Mesenchymal stem cell (in vitro differentiated cells and primary cell): ENCODE results near the gene TOM1L2.

Experiments
- DNase-seq: peaks from one replicate; pipeline ENCODE4 v3.0.0-alpha.2; 2013
- H2AFZ ChIP-seq: one replicate; pipeline ENCODE4 v1.6.1; 2013; ENCODE audit warnings: low read depth, mild to moderate bottlenecking, control low read depth, inconsistent platforms, low read length, moderate library complexity
- H2AK5ac ChIP-seq: 2 replicates; pipeline ENCODE4 v1.6.1; 2013; ENCODE audit warnings: low read length, moderate library complexity, mild to moderate bottlenecking, inconsistent platforms; ENCODE audit not compliant: severe bottlenecking
- H2BK120ac ChIP-seq: one replicate; pipeline ENCODE4 v1.6.1; 2013; ENCODE audit warnings: low read depth, mild to moderate bottlenecking, inconsistent platforms, low read length, moderate library complexity
- H2BK12ac ChIP-seq, 2 experiments: one replicate each; pipeline ENCODE4 v1.6.1; 2013; ENCODE audit warnings: inconsistent platforms in 2 of 2, low read length in 2 of 2, mild to moderate bottlenecking in 2 of 2, moderate library complexity in 2 of 2, control low read depth in 1 of 2
- H2BK15ac ChIP-seq: one replicate; pipeline ENCODE4 v1.6.1; 2013; ENCODE audit warnings: mild to moderate bottlenecking, low read depth, inconsistent platforms; ENCODE audit not compliant: poor library complexity, severe bottlenecking
- H2BK5ac ChIP-seq: 2 replicates; pipeline ENCODE4 v1.6.1; 2013; ENCODE audit warnings: low read depth, mild to moderate bottlenecking, low read length, control low read depth, inconsistent platforms; ENCODE audit not compliant: poor library complexity, severe bottlenecking
- H3K14ac ChIP-seq, 2 experiments: one replicate each; pipeline ENCODE4 v1.6.1; 2013; ENCODE audit warnings: inconsistent platforms in 2 of 2, low read length in 2 of 2, control low read depth in 1 of 2, mild to moderate bottlenecking in 1 of 2, moderate library complexity in 1 of 2
- H3K18ac ChIP-seq, 2 experiments: one replicate each; pipeline ENCODE4 v1.6.1; 2013; ENCODE audit warnings: inconsistent platforms in 2 of 2, low read length in 2 of 2, control low read depth in 1 of 2, low read depth in 1 of 2, mild to moderate bottlenecking in 1 of 2
- H3K23ac ChIP-seq, 2 experiments: one replicate each; pipeline ENCODE4 v1.6.1; 2013; ENCODE audit warnings: inconsistent platforms in 2 of 2, low read length in 2 of 2, mild to moderate bottlenecking in 2 of 2, moderate library complexity in 2 of 2, control low read depth in 1 of 2
- H3K27ac ChIP-seq: 2 replicates; pipeline ENCODE4 v1.5.1; 2013; ENCODE audit warnings: mild to moderate bottlenecking, moderate library complexity, low read length, control low read depth, inconsistent platforms; ENCODE audit not compliant: poor library complexity, severe bottlenecking
- H3K27me3 ChIP-seq, 2 experiments: 2 replicates each; pipeline versions ENCODE4 v1.6.1 to v1.7.0; 2013; ENCODE audit warnings: low read length in 2 of 2, mild to moderate bottlenecking in 2 of 2, moderate library complexity in 2 of 2, control low read depth in 1 of 2, inconsistent platforms in 1 of 2; ENCODE audit not compliant: control insufficient read depth in 1 of 2, insufficient read depth in 1 of 2
- H3K36me3 ChIP-seq, 2 experiments: 2 replicates each; pipeline versions ENCODE4 v1.6.1 to v1.7.0; 2013; ENCODE audit warnings: low read length in 2 of 2, control low read depth in 1 of 2, inconsistent platforms in 1 of 2, low read depth in 1 of 2, mild to moderate bottlenecking in 1 of 2; ENCODE audit not compliant: insufficient read depth in 2 of 2, control insufficient read depth in 1 of 2
- H3K4ac ChIP-seq, 2 experiments: one replicate each; pipeline ENCODE4 v1.6.1; 2013; ENCODE audit warnings: inconsistent platforms in 2 of 2, low read length in 2 of 2, mild to moderate bottlenecking in 2 of 2, moderate library complexity in 2 of 2, control low read depth in 1 of 2, low read depth in 1 of 2
- H3K4me1 ChIP-seq: 2 replicates; pipeline ENCODE4 v1.6.1; 2013; ENCODE audit warnings: low read depth, low read length, control low read depth; ENCODE audit not compliant: control insufficient read depth, insufficient read depth
- H3K4me2 ChIP-seq: 2 replicates; pipeline ENCODE4 v1.6.1; 2013; ENCODE audit warnings: low read length, mild to moderate bottlenecking, inconsistent platforms; ENCODE audit not compliant: poor library complexity, severe bottlenecking
- H3K4me3 ChIP-seq, 2 experiments: 2 replicates each; pipeline versions ENCODE4 v1.5.1 to v1.7.0; 2013; ENCODE audit warnings: low read length in 2 of 2, mild to moderate bottlenecking in 2 of 2, control low read depth in 1 of 2, low read depth in 1 of 2; ENCODE audit not compliant: insufficient read depth in 1 of 2
- H3K79me1 ChIP-seq: replicated peaks from 2 replicates; pipeline ENCODE4 v1.6.1; 2013; ENCODE audit warnings: mild to moderate bottlenecking, control low read depth, low read length, inconsistent platforms; ENCODE audit not compliant: poor library complexity, severe bottlenecking
- H3K9ac ChIP-seq: 2 replicates; pipeline ENCODE4 v1.7.0; 2013; ENCODE audit warnings: mild to moderate bottlenecking, low read length, moderate library complexity
- H3K9me3 ChIP-seq: 2 replicates; pipeline ENCODE4 v1.7.0; 2013; ENCODE audit warnings: mild to moderate bottlenecking, low read length; ENCODE audit not compliant: control insufficient read depth
- H4K8ac ChIP-seq: one replicate; pipeline ENCODE4 v1.6.1; 2013; ENCODE audit warnings: inconsistent platforms, mild to moderate bottlenecking, low read length, moderate library complexity
- H4K91ac ChIP-seq: one replicate; pipeline ENCODE4 v1.6.1; 2013; ENCODE audit warnings: mild to moderate bottlenecking, low read length, inconsistent platforms
- WGBS: methylation state at CpG from one replicate; pipeline ENCODE4 v1.1.7; 2013; ENCODE audit warnings: mixed read lengths; 5-methylcytosine and 5-hydroxymethylcytosine counted together

Gene TOM1L2

GRCh38 chr17:17965152-17965721 lies 7.0 kb downstream of the TOM1L2 start:
- Histone ChIP-seq H3K4me1 (peaks cover 8% of the 10 kb centered on the region), H3K79me1 (peaks cover 23% of the 10 kb centered on the region), H4K8ac (no peak overlapping the region), H3K4me3 (no peak overlapping the region), H3K4me2 (no peak overlapping the region), H4K91ac (no peak overlapping the region), H2BK120ac (no peak overlapping the region), H3K27ac (no peak overlapping the region), H3K9ac (no peak overlapping the region), H2BK12ac (no peak overlapping the region), H2AFZ (no peak overlapping the region), H3K14ac (peak overlapping the region in 1 of 2 experiments; percentile 94), H2BK5ac (no peak overlapping the region), H2BK15ac (no peak overlapping the region), H2AK5ac (peak overlapping the region; percentile 52), H3K9me3 (no peaks in the 10 kb centered on the region), H3K18ac (no peak overlapping the region), H3K27me3 (no peaks in the 10 kb centered on the region), H3K4ac (no peak overlapping the region), H3K36me3 (no peaks in the 10 kb centered on the region), H3K23ac (no peak overlapping the region)
- 78% methylated on average over 2 of the region's 2 CpGs for WGBS
- no peak for DNase-seq

- WGBS = 56% methylated on average over 3 of the region's 4 CpGs
- Histone ChIP-seq H3K4me3 (no peak overlapping the region), H2AK5ac (no peak overlapping the region), H3K79me1 (peaks cover 23% of the 10 kb centered on the region), H3K18ac (peak overlapping the region in 1 of 2 experiments; percentile 12), H3K4ac (no peak overlapping the region), H4K8ac (no peak overlapping the region), H4K91ac (no peak overlapping the region), H3K14ac (no peak overlapping the region), H3K9ac (no peak overlapping the region), H3K27me3 (no peaks in the 10 kb centered on the region), H2BK120ac (no peak overlapping the region), H2BK5ac (no peak overlapping the region), H3K4me1 (peaks cover 10% of the 10 kb centered on the region), H3K4me2 (no peak overlapping the region), H2BK12ac (no peak overlapping the region), H3K36me3 (no peaks in the 10 kb centered on the region), H3K23ac (no peak overlapping the region), H3K9me3 (no peaks in the 10 kb centered on the region), H2AFZ (no peak overlapping the region), H2BK15ac (no peak overlapping the region), H3K27ac (no peak overlapping the region)
- no peak for DNase-seq
Observed at GRCh38 chr17:17964710-17965109, 7.5 kb downstream of the TOM1L2 start.

GRCh38 chr17:17963694-17964436 lies 8.3 kb downstream of the TOM1L2 start:
- H2BK12ac ChIP-seq = no peak overlapping the region
- 66% methylated on average over 4 of the region's 7 CpGs for WGBS
- H3K79me1 ChIP-seq = peaks cover 23% of the 10 kb centered on the region

GRCh38 chr17:17963066-17963465 lies 9.1 kb downstream of the TOM1L2 start:
- H3K4me3 ChIP-seq = no peak overlapping the region
- no peaks in the 10 kb centered on the region for H3K9me3 ChIP-seq
- H3K4ac ChIP-seq = no peak overlapping the region
- no peaks in the 10 kb centered on the region for H3K36me3 ChIP-seq
- H3K4me2 ChIP-seq = no peak overlapping the region
- H4K91ac ChIP-seq = no peak overlapping the region
- H3K9ac ChIP-seq = no peak overlapping the region
- H3K4me1 ChIP-seq = peaks cover 13% of the 10 kb centered on the region
- H3K27me3 ChIP-seq = no peaks in the 10 kb centered on the region
- DNase-seq = no peak
- no peak overlapping the region for H2BK120ac ChIP-seq
- 97% methylated on average over 4 of the region's 4 CpGs for WGBS
- H4K8ac ChIP-seq = no peak overlapping the region
- no peak overlapping the region for H3K23ac ChIP-seq
- peaks cover 20% of the 10 kb centered on the region for H3K79me1 ChIP-seq
- no peak overlapping the region for H3K14ac ChIP-seq
- no peak overlapping the region for H3K27ac ChIP-seq
- H2AK5ac ChIP-seq = peak overlapping the region; percentile 56
- H3K18ac ChIP-seq = no peak overlapping the region
- no peak overlapping the region for H2BK5ac ChIP-seq
- H2BK12ac ChIP-seq = no peak overlapping the region
- H2AFZ ChIP-seq = no peak overlapping the region
- H2BK15ac ChIP-seq = no peak overlapping the region

More at GRCh38 chr17:17963694-17964436, 8.3 kb downstream of the TOM1L2 start:
- Histone ChIP-seq H3K9me3 (no peaks in the 10 kb centered on the region), H2BK15ac (no peak overlapping the region), H3K27ac (no peak overlapping the region), H3K36me3 (no peaks in the 10 kb centered on the region), H3K4me2 (no peak overlapping the region), H2BK5ac (no peak overlapping the region), H3K4me3 (no peak overlapping the region), H4K91ac (no peak overlapping the region), H2BK120ac (no peak overlapping the region), H3K9ac (no peak overlapping the region), H3K4ac (no peak overlapping the region), H2AK5ac (no peak overlapping the region), H3K4me1 (peaks cover 13% of the 10 kb centered on the region), H4K8ac (no peak overlapping the region), H2AFZ (no peak overlapping the region), H3K27me3 (no peaks in the 10 kb centered on the region), H3K14ac (no peak overlapping the region), H3K23ac (no peak overlapping the region), H3K18ac (no peak overlapping the region)
- DNase-seq = no peak
